EL (cell line): ENCODE measurements around the gene CERS6.
"Not testable (repeated sequence)": the region's sequence is repeated elsewhere in the genome, so short reads cannot be mapped to it uniquely, and the experiment has no call there.

Experiments
- DNase-seq: peaks from one replicate; pipeline ENCODE4 v3.0.0-alpha.2; 2016

Gene CERS6

GRCh38 chr2:168650139-168650538 lies 194.1 kb downstream of the CERS6 start:
- DNase-seq, result no peak

- DNase-seq, result no peak
Observed at GRCh38 chr2:168650781-168651180, 194.7 kb downstream of the CERS6 start.

GRCh38 chr2:168652997-168653921 lies 197.2 kb downstream of the CERS6 start:
- DNase-seq, result no peak

- no peak for DNase-seq
Observed at GRCh38 chr2:168654705-168655104, 198.6 kb downstream of the CERS6 start.

GRCh38 chr2:168655207-168655606 lies 199.1 kb downstream of the CERS6 start:
- DNase-seq, result no peak

- DNase-seq, result not testable (repeated sequence)
Observed at GRCh38 chr2:168657378-168657777, 201.3 kb downstream of the CERS6 start.

- DNase-seq, result no peak
Observed at GRCh38 chr2:168658706-168659105, 202.6 kb downstream of the CERS6 start.

GRCh38 chr2:168660870-168661862 lies 205.1 kb downstream of the CERS6 start:
- no peak for DNase-seq

- DNase-seq, result no peak
Observed at GRCh38 chr2:168661863-168662256, 205.8 kb downstream of the CERS6 start.

GRCh38 chr2:168662651-168663208 lies 206.7 kb downstream of the CERS6 start:
- DNase-seq, result no peak

GRCh38 chr2:168663993-168664392 lies 207.9 kb downstream of the CERS6 start:
- peak; percentile 53 for DNase-seq

GRCh38 chr2:168664715-168665114 lies 208.6 kb downstream of the CERS6 start:
- DNase-seq, result not testable (repeated sequence)

- DNase-seq, result no peak
Observed at GRCh38 chr2:168666339-168666738, 210.3 kb downstream of the CERS6 start.

GRCh38 chr2:168667156-168667555 lies 211.1 kb downstream of the CERS6 start:
- no peak for DNase-seq

GRCh38 chr2:168669151-168669550 lies 213.1 kb downstream of the CERS6 start:
- DNase-seq, result peak; percentile 19

GRCh38 chr2:168670478-168670877 lies 214.4 kb downstream of the CERS6 start:
- no peak for DNase-seq

GRCh38 chr2:168671932-168672331 lies 215.9 kb downstream of the CERS6 start:
- peak; percentile 34 for DNase-seq

GRCh38 chr2:168673265-168674189 lies 217.5 kb downstream of the CERS6 start:
- no peak for DNase-seq

GRCh38 chr2:168678153-168678853 lies 222.2 kb downstream of the CERS6 start:
- DNase-seq, result no peak

- no peak for DNase-seq
Observed at GRCh38 chr2:168679081-168679480, 223.0 kb downstream of the CERS6 start.

- DNase-seq, result no peak
Observed at GRCh38 chr2:168679741-168680310, 223.8 kb downstream of the CERS6 start.
